IMR-90 (cell line): ENCODE measurements around the gene C22orf15. TPM values are rescaled to one million over a fixed set of nuclear protein-coding genes. Genes with fewer than 3 reads are reported as not detected.

ENCODE experiments used
- ATAC-seq: fragments of 200-7000 bp; cut with Tn5 transposase; 2 replicates; pipeline ENCODE4 v1.9.1; 2020; ENCODE audit warnings: low read depth, mild to moderate bottlenecking, moderate library complexity
- BruUV-seq: library from RNA; stranded (reverse); fragments of 400-500 nt; replicated peaks from 2 replicates; lab custom pipeline; 2021; lab: Mats Ljungman, UMichigan
- CTCF ChIA-PET: fragments of 300-600 bp; formaldehyde crosslinking; extraction: SDS; loops from one replicate; lab custom pipeline; 2021; ENCODE audit warnings: antibody characterized with exemption; lab: Yijun Ruan, JAX
- POLR2A ChIA-PET: fragments of 300-600 bp; sonication (Branson Sonifier 250); formaldehyde crosslinking; loops from one replicate; lab custom pipeline; 2022; ENCODE audit warnings: antibody characterized with exemption; ENCODE audit not compliant: unreplicated experiment; lab: Charles Lee
- DNase-seq: peaks from one replicate; pipeline ENCODE4 v3.0.0; 2013
- H2AFZ ChIP-seq: replicated peaks from 2 replicates; pipeline ENCODE3; 2013; ENCODE audit warnings: low read length, mild to moderate bottlenecking; ENCODE audit not compliant: poor library complexity
- H2AK5ac ChIP-seq: 2 replicates; pipeline ENCODE4 v1.6.1; 2013; ENCODE audit warnings: low read depth, low read length, inconsistent platforms
- H2AK9ac ChIP-seq: replicated peaks from 2 replicates; pipeline ENCODE3; 2013; ENCODE audit warnings: mild to moderate bottlenecking, low read depth, low read length, moderate library complexity; ENCODE audit not compliant: poor library complexity
- H2BK120ac ChIP-seq: 2 replicates; pipeline ENCODE4 v1.6.1; 2013; ENCODE audit warnings: low read depth, low read length, inconsistent platforms
- H2BK15ac ChIP-seq: 3 replicates; pipeline ENCODE4 v1.6.1; 2013; ENCODE audit warnings: low read depth, low read length, inconsistent platforms
- H2BK20ac ChIP-seq: 2 replicates; pipeline ENCODE4 v1.6.1; 2013; ENCODE audit warnings: low read depth, mild to moderate bottlenecking, inconsistent platforms, low read length, moderate library complexity
- H2BK5ac ChIP-seq: 2 replicates; pipeline ENCODE4 v1.6.1; 2013; ENCODE audit warnings: mild to moderate bottlenecking, low read depth, low read length, inconsistent platforms; ENCODE audit not compliant: poor library complexity, severe bottlenecking
- H3K14ac ChIP-seq: replicated peaks from 2 replicates; pipeline ENCODE4 v1.6.1; 2013; ENCODE audit warnings: low read depth, low read length, inconsistent platforms
- H3K18ac ChIP-seq: 2 replicates; pipeline ENCODE4 v1.6.1; 2013; ENCODE audit warnings: low read depth, low read length, control low read depth
- H3K23ac ChIP-seq: 2 replicates; pipeline ENCODE4 v1.6.1; 2013; ENCODE audit warnings: low read depth, low read length, inconsistent platforms
- H3K27ac ChIP-seq: 2 replicates; pipeline ENCODE4 v1.5.1; 2013; ENCODE audit warnings: mild to moderate bottlenecking, control low read depth, low read length; ENCODE audit not compliant: insufficient read depth
- H3K27me3 ChIP-seq: 2 replicates; pipeline ENCODE4 v1.6.1; 2013; ENCODE audit warnings: low read length; ENCODE audit not compliant: control insufficient read depth, insufficient read depth
- H3K36me3 ChIP-seq: 2 replicates; pipeline ENCODE4 v1.6.1; 2013; ENCODE audit warnings: low read length, mixed read lengths; ENCODE audit not compliant: control insufficient read depth, insufficient read depth
- H3K4ac ChIP-seq: 2 replicates; pipeline ENCODE4 v1.6.1; 2013; ENCODE audit warnings: low read depth, low read length, inconsistent platforms
- H3K4me1 ChIP-seq: 2 replicates; pipeline ENCODE4 v1.6.1; 2013; ENCODE audit warnings: low read length, mixed read lengths; ENCODE audit not compliant: control insufficient read depth, insufficient read depth
- H3K4me2 ChIP-seq: 2 replicates; pipeline ENCODE4 v1.6.1; 2013; ENCODE audit warnings: low read depth, mild to moderate bottlenecking, control low read depth, low read length, moderate library complexity
- H3K4me3 ChIP-seq: 2 replicates; pipeline ENCODE4 v1.5.1; 2013; ENCODE audit warnings: low read depth, mild to moderate bottlenecking, control low read depth, low read length, moderate library complexity; ENCODE audit not compliant: insufficient read depth
- H3K56ac ChIP-seq: 2 replicates; pipeline ENCODE4 v1.6.1; 2013; ENCODE audit warnings: low read length, inconsistent platforms; ENCODE audit not compliant: insufficient read depth; ENCODE audit errors: extremely low read depth
- H3K79me1 ChIP-seq, 2 experiments: 2 replicates each; pipeline ENCODE4 v1.6.1; 2013; ENCODE audit warnings: low read length in 2 of 2, inconsistent platforms in 1 of 2, low read depth in 1 of 2
- H3K9ac ChIP-seq: 2 replicates; pipeline ENCODE4 v1.6.1; 2013; ENCODE audit warnings: low read depth, low read length, control low read depth
- H3K9me1 ChIP-seq: 2 replicates; pipeline ENCODE4 v1.6.1; 2013; ENCODE audit warnings: low read length, inconsistent platforms; ENCODE audit not compliant: insufficient read depth
- H3K9me3 ChIP-seq: 2 replicates; pipeline ENCODE4 v1.6.1; 2013; ENCODE audit warnings: low read length; ENCODE audit not compliant: control insufficient read depth, insufficient read depth
- H4K20me1 ChIP-seq: 2 replicates; pipeline ENCODE4 v1.6.1; 2013; ENCODE audit warnings: low read length, inconsistent platforms; ENCODE audit not compliant: insufficient read depth
- H4K5ac ChIP-seq: 2 replicates; pipeline ENCODE4 v1.6.1; 2013; ENCODE audit warnings: mild to moderate bottlenecking, low read depth, low read length, control low read depth
- H4K8ac ChIP-seq, 2 experiments: 2 replicates each; pipeline ENCODE4 v1.6.1; 2013; ENCODE audit warnings: low read depth in 2 of 2, low read length in 2 of 2, control low read depth in 1 of 2, inconsistent platforms in 1 of 2
- H4K91ac ChIP-seq: 2 replicates; pipeline ENCODE4 v1.6.1; 2013; ENCODE audit warnings: low read depth, low read length, inconsistent platforms; ENCODE audit not compliant: insufficient read depth
- FOS ChIP-seq: fragments of 150-350 bp; IDR thresholded peaks from 2 replicates; pipeline ENCODE4 v1.6.1; 2016; ENCODE audit warnings: low read depth, low read length
- MXI1 ChIP-seq: IDR thresholded peaks from 2 replicates; pipeline ENCODE4 v1.6.1; 2012; ENCODE audit warnings: low read depth, mild to moderate bottlenecking, low read length, moderate library complexity, borderline replicate concordance
- RAD21 ChIP-seq: IDR thresholded peaks from 2 replicates; pipeline ENCODE4 v1.6.1; 2012; ENCODE audit warnings: low read length, improper control_type of control experiment
- RCOR1 ChIP-seq: IDR thresholded peaks from 2 replicates; pipeline ENCODE4 v1.6.1; 2012; ENCODE audit warnings: mild to moderate bottlenecking, low read length, improper control_type of control experiment; ENCODE audit not compliant: insufficient replicate concordance
- SMC3 ChIP-seq: fragments of 150-350 bp; IDR thresholded peaks from 2 replicates; pipeline ENCODE4 v1.6.1; 2016; ENCODE audit warnings: low read depth, mild to moderate bottlenecking, antibody characterized with exemption, low read length, moderate library complexity
- WGBS, 2 experiments: methylation state at CpG; one replicate each; pipeline versions ENCODE4 v1.1.5 to v1.1.7; 2013; ENCODE audit warnings: missing lambda C conversion rate in 2 of 2; ENCODE audit not compliant: insufficient read length in 1 of 2; ENCODE audit errors: extremely low coverage in 2 of 2; 5-methylcytosine and 5-hydroxymethylcytosine counted together
- dilution Hi-C: fragments of 300-500 bp; cut with HindIII; formaldehyde crosslinking; loops from one replicate; pipeline ENCODE4 v1.14.3; 2018; ENCODE audit warnings: low sequenced_read_pairs; ENCODE audit not compliant: unreplicated experiment
- in situ Hi-C: fragments of 300-500 bp; cut with MboI; formaldehyde crosslinking; loops from 3 replicates; pipeline ENCODE4 v1.14.3; 2019; ENCODE audit warnings: low sequenced_read_pairs, inconsistent platforms, mixed read lengths
- intact Hi-C: fragments of 100-400 bp; cut with micrococcal nuclease; formaldehyde crosslinking; loops from 2 replicates; pipeline ENCODE4 v1.10.0; 2022
- polyA plus RNA-seq, 3 experiments: library from polyadenylated mRNA; depleted of rRNA; stranded (reverse); fragments of >200 nt; gene quantifications; 2 replicates each; pipeline ENCODE4 v1.2.3, GENCODE V29; 2012; ENCODE audit warnings: low replicate concordance in 1 of 3
- total RNA-seq: library from RNA; depleted of rRNA; stranded (reverse); fragments of >200 nt; gene quantifications from 2 replicates; pipeline ENCODE4 v1.2.3, GENCODE V29; 2012

The C22orf15 gene
- total and polyA plus RNA-seq, 2 of the 4 experiments (the other 2 are of a cell fraction): 2.3 to 3.1 TPM

- Histone ChIP-seq H3K18ac (no peak overlapping the region), H2AFZ (no peak overlapping the region), H3K14ac (no peak overlapping the region), H3K23ac (no peak overlapping the region), H4K20me1 (peaks cover 62% of the 10 kb centered on the region), H3K27me3 (no peaks in the 10 kb centered on the region), H4K8ac (no peak overlapping the region), H3K4ac (no peak overlapping the region), H2AK5ac (no peak overlapping the region), H3K9ac (no peak overlapping the region), H3K56ac (no peak overlapping the region), H3K27ac (no peak overlapping the region), H3K36me3 (peaks cover 28% of the 10 kb centered on the region), H3K4me2 (no peak overlapping the region), H2BK120ac (no peak overlapping the region), H2BK20ac (no peak overlapping the region), H3K9me3 (no peaks in the 10 kb centered on the region), H4K91ac (no peak overlapping the region), H3K9me1 (peaks cover 17% of the 10 kb centered on the region), H3K79me1 (peaks cover 44 to 63% of the 10 kb centered on the region in 2 experiments), H2BK5ac (no peak overlapping the region), H3K4me3 (no peak overlapping the region), H3K4me1 (peaks cover 18% of the 10 kb centered on the region), H2BK15ac (no peak overlapping the region), H4K5ac (no peak overlapping the region), H2AK9ac (no peak overlapping the region)
- DNase-seq: no peak
- in situ Hi-C loops: no loop called here
- intact Hi-C loops: no loop called here
- WGBS, 2 experiments: 40% methylated on average over 1 of the region's 4 CpGs; no CpG with 5 or more reads in 1 of the 2 experiments
- dilution Hi-C loops: no loop called here
- CTCF ChIA-PET: interaction anchor here (1.4 kb wide), 1 partner anchor 15 kb away, joined by 4 read pairs; no protein-coding TSS in a partner anchor
- ATAC-seq: no peak
- BruUV-seq: no TSS peak
- POLR2A ChIA-PET: interaction anchor here (0.6 kb wide), 1 partner anchor 1781 kb away, joined by 3 read pairs; no protein-coding TSS in a partner anchor
- TF ChIP-seq RAD21: no peak
- no peak for TF ChIP-seq FOS
- no peak for TF ChIP-seq SMC3
- TF ChIP-seq MXI1: no peak
- no peak for TF ChIP-seq RCOR1
These were observed 26.3 kb downstream of the C22orf15 start for GRCh38 chr22:23789121-23789520.
